GM18519 (cell line): Measurements from ENCODE around the gene TBX4.

Source experiments
- ATAC-seq: cut with Tn5 transposase; IDR thresholded peaks from one replicate; pipeline ENCODE4 v1.9.1; 2021; ENCODE audit warnings: mild to moderate bottlenecking, moderate library complexity; ENCODE audit not compliant: unreplicated experiment, low FRiP score

The TBX4 gene

GRCh38 chr17:61451538-61452300 is 503 bp upstream of the TBX4 start:
- ATAC-seq: no peak

GRCh38 chr17:61453566-61454380 is 1.6 kb downstream of the TBX4 start:
- no peak for ATAC-seq

DNA sequence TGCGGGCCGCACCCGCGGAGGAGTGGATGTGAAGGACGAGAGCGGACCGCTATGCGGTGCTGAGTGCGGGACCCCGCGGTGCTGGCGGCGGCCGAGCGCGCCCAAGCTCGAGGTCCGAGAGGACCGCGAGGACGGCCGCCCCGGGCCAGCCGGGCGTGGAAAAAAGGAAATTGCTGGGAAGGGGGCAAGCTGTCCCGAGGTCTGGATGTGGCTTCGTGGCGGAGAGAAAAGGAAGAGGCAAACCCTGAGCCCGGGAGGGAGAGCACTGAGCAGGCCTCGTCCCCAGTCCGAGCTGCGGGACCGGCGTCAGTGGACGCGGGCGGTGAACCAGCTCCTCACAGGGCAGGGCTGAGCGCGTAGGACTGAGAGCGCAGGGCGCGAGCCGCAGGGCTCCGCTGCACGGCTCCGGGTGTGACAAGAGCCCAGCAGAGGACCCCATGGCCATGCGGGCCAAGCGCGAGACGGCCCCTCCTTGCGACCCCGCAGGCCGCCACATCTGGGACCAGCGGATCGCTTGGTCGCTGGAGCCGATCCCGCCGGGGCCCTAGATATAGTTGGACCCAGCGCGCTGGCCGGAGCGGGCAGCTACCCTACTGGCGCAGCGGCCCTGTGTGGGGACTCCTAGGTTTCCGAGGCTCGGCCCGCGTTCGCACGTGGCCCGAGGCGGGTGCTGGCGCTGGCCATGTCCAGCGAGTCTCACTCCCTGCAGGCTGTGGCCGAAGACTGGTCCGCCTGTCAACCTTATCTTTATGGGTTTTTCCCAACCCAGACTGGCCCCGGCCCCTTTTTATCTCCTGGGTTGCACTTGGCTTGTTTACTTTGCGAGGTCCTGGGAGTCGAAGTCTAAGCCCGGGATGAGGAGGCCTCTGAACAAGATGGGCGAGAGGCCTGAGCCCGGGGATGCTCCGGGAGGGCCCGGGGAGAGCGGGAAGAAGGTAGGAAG is 2.4 kb downstream of the TBX4 start:
- ATAC-seq: no peak

DNA sequence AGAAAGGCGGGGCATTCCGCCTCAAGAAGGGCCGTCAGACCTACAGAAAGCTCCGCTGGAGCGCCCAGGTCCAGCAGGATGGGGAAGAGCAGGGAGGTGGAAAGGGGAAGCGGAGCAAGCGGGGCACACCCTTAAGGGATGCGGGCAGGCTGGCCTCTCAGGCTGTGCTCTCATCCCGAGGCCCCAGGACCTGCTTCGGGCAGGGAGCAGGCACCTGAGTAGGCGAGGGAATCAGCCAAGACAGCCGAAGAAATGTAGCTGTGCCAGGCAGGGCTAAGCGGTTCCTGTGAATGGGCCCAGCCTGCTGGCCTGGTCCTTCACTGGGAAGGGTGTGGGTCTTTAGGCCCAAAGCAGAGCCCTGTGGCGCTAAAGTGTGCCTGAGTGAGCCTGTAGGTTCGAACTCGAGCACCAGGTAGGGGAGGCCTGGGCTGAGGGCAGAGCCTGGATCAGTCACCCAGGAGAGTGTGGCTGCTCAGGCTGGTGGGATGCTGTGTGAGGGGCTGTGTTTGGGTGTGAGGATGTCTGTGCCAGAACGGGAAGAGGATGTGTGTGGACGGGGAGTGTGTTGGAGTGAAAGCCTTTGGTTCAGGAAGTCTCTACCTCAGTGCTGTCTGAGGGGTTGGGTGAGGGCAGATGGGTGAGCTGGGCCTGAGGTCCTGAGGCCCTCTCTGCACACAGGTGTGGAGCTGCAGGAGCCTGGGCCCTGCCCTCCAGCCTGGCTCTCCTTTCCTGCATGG is 3.3 kb downstream of the TBX4 start:
- ATAC-seq: no peak

- ATAC-seq: no peak
Observed at GRCh38 chr17:61456061-61456681, 3.9 kb downstream of the TBX4 start.

- ATAC-seq: no peak
Observed at GRCh38 chr17:61456688-61457225, 4.5 kb downstream of the TBX4 start.

DNA sequence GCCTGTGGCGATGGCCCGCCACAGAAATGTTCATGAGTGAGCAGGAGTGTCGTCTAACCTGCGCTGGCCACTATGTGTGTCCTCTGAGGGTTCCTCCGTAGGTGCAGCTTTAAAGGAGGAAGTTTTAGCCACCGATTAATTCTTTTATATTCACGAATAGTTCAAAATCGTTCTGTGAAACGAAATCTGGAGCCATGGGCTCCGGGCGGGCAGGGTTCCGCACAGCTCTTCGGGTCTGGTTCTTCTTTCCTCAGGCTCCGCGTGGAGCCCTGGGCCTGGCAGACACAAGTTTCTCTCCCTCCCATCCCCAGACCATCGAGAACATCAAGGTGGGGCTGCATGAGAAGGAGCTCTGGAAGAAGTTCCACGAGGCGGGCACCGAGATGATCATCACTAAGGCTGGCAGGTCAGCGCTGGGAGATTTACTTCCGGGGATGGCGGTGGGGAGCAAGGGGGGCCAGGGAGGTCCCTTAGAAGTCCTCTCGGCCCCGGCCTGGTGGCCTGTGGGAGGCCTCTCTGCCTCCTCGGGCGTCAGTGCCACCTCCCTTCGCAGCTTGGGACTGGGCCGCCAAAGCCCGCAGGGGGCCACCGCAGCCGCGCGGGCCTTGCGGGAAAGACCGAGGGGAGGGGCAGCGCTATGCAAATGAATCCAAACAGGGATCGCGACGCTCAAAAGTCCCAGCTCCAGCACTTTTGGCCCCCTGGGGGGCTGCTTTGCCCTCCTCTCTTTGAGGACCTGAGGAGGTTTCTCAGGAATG is 5.2 kb downstream of the TBX4 start:
- ATAC-seq: no peak

- ATAC-seq: no peak
Observed at GRCh38 chr17:61458000-61458399, 5.8 kb downstream of the TBX4 start.

- ATAC-seq: no peak
Observed at GRCh38 chr17:61458421-61459141, 6.4 kb downstream of the TBX4 start.

DNA sequence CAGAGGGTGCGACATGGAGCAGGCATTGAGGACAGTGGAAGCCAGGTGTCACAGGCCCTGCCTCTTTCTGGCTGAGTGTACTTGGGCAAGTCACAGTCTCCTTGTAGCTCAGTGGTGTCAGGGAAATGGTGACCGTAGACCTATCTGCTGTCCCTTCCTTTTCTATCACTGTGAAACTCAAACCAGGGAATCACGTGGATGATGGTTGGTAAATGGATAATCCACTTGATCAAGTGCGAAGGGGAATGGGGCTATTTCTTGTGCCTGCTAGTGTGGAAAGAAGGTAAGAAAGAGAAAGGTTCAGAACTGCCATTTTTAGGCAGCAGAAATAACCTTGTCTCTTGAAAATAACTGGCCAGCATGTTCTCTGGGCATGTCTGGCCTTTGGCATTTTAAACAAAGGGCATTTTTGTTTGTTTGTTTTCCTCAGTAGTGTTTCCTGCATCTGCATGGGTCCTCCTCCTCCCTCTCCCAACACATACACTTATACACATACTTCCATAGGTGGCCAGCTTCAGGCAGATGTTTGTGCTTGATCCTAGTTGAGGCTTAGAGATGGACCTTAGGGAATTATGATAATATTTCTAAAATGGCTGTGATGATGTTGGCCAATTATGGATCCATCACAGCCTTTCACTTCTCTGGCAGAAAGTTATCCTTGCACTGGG is 7.1 kb downstream of the TBX4 start:
- no peak for ATAC-seq

- ATAC-seq: no peak
Observed at GRCh38 chr17:61459939-61460718, 7.9 kb downstream of the TBX4 start.

DNA sequence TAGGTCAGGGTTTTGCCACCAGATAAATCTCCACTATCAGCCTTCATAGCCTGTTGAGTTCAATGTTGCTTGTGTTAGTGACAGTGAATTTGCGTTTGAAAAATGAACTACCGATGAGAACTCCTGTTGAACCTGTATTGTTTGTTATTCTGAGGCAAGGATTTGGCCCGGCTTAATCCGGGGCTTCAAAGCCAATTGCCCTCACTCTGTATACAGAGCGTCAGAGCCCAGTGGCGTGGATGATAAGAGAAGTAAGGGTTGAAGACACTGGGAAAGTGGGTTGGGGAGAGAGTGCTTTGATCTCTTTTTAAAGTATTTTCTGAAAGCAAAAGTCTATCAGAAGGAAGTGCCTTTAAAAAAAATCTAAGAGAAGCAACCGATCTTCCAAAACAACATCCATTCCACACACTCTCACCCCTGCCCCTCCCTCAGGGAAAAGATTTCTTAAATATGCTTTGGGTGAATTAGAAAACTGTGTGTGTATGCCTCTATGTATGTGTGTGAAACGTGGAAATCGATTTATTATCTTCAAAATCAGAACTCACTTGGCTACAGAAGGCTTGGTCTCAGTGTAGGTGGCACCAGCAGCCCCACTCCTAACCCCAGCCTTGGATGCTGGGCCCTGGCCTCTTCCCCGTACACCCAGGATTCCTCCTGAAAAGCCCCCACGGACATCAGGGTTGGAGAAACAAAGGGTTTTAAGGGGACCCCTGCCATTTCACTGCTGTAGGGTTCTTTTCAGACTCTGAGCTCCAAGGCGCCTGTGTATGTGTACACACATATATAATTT is 8.8 kb downstream of the TBX4 start:
- ATAC-seq: no peak

GRCh38 chr17:61461586-61461966 is 9.4 kb downstream of the TBX4 start:
- ATAC-seq: no peak

DNA sequence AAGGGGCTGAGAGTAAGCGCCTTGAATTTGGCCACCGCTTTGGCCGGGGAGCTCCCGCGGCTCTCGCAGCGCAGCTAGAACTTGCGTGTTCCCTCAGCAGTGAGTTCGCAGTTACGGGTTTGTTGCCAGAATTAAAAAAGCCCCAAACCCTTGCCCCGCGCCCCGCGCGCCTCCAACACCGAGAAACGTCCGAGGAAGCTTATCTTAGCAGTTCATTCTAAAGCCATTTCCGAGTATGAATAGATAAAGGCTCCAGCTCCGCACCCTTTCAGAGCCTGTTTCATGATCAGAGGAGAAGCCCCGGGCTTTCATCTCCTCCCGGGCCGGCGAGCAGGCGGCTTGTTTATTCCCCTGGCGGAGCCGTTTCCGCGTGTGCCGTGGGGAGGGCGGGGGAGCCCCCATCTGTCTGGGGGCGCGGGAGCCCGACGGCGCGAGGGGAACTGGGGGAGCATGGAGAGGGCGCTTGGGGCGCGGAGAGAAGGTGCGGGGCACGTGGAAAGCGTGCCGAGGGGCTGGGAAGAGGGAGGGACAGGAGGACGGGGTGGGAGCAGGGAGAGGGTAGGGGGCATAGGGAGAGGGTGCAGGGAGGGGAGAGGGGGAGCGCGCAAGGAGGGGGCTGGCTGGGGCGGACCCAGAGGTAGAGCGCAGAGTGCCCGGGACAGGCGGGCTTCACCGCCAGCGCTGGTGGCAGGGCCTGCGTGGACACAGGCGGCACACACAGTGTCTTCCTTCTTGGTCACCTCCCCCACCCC is 9.9 kb downstream of the TBX4 start:
- no peak for ATAC-seq

- ATAC-seq: no peak
Observed at GRCh38 chr17:61462719-61463315, 10.6 kb downstream of the TBX4 start.
